HG03520 (cell line): ENCODE measurements around the gene FNBP1.

Source experiments
- ATAC-seq: cut with Tn5 transposase; IDR thresholded peaks from one replicate; pipeline ENCODE4 v1.9.1; 2021; ENCODE audit warnings: mild to moderate bottlenecking, moderate library complexity; ENCODE audit not compliant: unreplicated experiment

FNBP1 gene

GRCh38 chr9:129932303-129933151, 110.5 kb downstream of the FNBP1 start:
- no peak for ATAC-seq

- ATAC-seq = no peak
Observed at GRCh38 chr9:129930743-129931142, 112.2 kb downstream of the FNBP1 start.

GRCh38 chr9:129929496-129930125, 113.4 kb downstream of the FNBP1 start:
- no peak for ATAC-seq

GRCh38 chr9:129923589-129923988, 119.4 kb downstream of the FNBP1 start:
- no peak for ATAC-seq

GRCh38 chr9:129921905-129922304, 121.1 kb downstream of the FNBP1 start:
- ATAC-seq = no peak

GRCh38 chr9:129919841-129920240, 123.1 kb downstream of the FNBP1 start:
- no peak for ATAC-seq

GRCh38 chr9:129919277-129919676, 123.7 kb downstream of the FNBP1 start:
- no peak for ATAC-seq

- no peak for ATAC-seq
Observed at GRCh38 chr9:129918296-129918950, 124.6 kb downstream of the FNBP1 start.

GRCh38 chr9:129916707-129917106, 126.3 kb downstream of the FNBP1 start:
- no peak for ATAC-seq

- ATAC-seq = no peak
Observed at GRCh38 chr9:129914051-129914450, 128.9 kb downstream of the FNBP1 start.

GRCh38 chr9:129910628-129911567, 132.1 kb downstream of the FNBP1 start:
- ATAC-seq = no peak

- no peak for ATAC-seq
Observed at GRCh38 chr9:129909851-129910250, 133.1 kb downstream of the FNBP1 start.

- ATAC-seq = no peak
Observed at GRCh38 chr9:129908906-129909305, 134.1 kb downstream of the FNBP1 start.

GRCh38 chr9:129907201-129907600, 135.8 kb downstream of the FNBP1 start:
- no peak for ATAC-seq

GRCh38 chr9:129906298-129906697, 136.7 kb downstream of the FNBP1 start:
- no peak for ATAC-seq

GRCh38 chr9:129904734-129905133, 138.3 kb downstream of the FNBP1 start:
- no peak for ATAC-seq

- no peak for ATAC-seq
Observed at GRCh38 chr9:129902740-129903134, 140.3 kb downstream of the FNBP1 start.

GRCh38 chr9:129901993-129902739, 140.8 kb downstream of the FNBP1 start:
- ATAC-seq = no peak

GRCh38 chr9:129900263-129901027, 142.5 kb downstream of the FNBP1 start:
- ATAC-seq = no peak
